SH-SY5Y (cell line): ENCODE results near the gene TCF4.

Experiments used
- GATA2 ChIP-seq: IDR thresholded peaks from 2 replicates; pipeline ENCODE4 v1.6.1; 2011; ENCODE audit warnings: mild to moderate bottlenecking, low read depth, low read length
- GATA3 ChIP-seq: IDR thresholded peaks from 2 replicates; pipeline ENCODE4 v1.6.1; 2011; ENCODE audit warnings: low read depth, mild to moderate bottlenecking, low read length, moderate library complexity

GRCh38 chr18:55253814-55254213 is 334.2 kb downstream of the TCF4 start:
- TF ChIP-seq GATA2, result no peak
- no peak for TF ChIP-seq GATA3
